HG03442 (cell line): ENCODE data around the gene REV3L.
"Not testable (repeated sequence)": the region's sequence is repeated elsewhere in the genome, so short reads cannot be mapped to it uniquely, and the experiment has no call there.

Experiments
- ATAC-seq: cut with Tn5 transposase; IDR thresholded peaks from one replicate; pipeline ENCODE4 v1.9.1; 2021; ENCODE audit warnings: mild to moderate bottlenecking, moderate library complexity; ENCODE audit not compliant: unreplicated experiment

Gene REV3L

GRCh38 chr6:111499269-111499793, 16.3 kb upstream of the REV3L start:
- no peak for ATAC-seq

- no peak for ATAC-seq
These were observed 12.1 kb upstream of the REV3L start for GRCh38 chr6:111494951-111495635.

GRCh38 chr6:111492499-111492898, 9.5 kb upstream of the REV3L start:
- ATAC-seq: no peak

GRCh38 chr6:111490067-111490466, 7.0 kb upstream of the REV3L start:
- ATAC-seq: no peak

GRCh38 chr6:111487661-111488060, 4.6 kb upstream of the REV3L start:
- ATAC-seq: peak; percentile 35

- ATAC-seq: no peak
These were observed 3.9 kb upstream of the REV3L start for GRCh38 chr6:111486921-111487320.

- ATAC-seq: no peak
These were observed 3.5 kb upstream of the REV3L start for GRCh38 chr6:111486475-111486874.

GRCh38 chr6:111485342-111485741, 2.3 kb upstream of the REV3L start:
- ATAC-seq: no peak

- no peak for ATAC-seq
These were observed 1.6 kb upstream of the REV3L start for GRCh38 chr6:111484633-111484930.

- peak; percentile 37 for ATAC-seq
These were observed 966 bp upstream of the REV3L start for GRCh38 chr6:111483736-111484632.

- peak; percentile 20 for ATAC-seq
These were observed 645 bp downstream of the REV3L start for GRCh38 chr6:111482188-111482958.

GRCh38 chr6:111481836-111482187, 1.2 kb downstream of the REV3L start:
- no peak for ATAC-seq

GRCh38 chr6:111480988-111481822, 1.8 kb downstream of the REV3L start:
- no peak for ATAC-seq

GRCh38 chr6:111478749-111479148, 4.3 kb downstream of the REV3L start:
- no peak for ATAC-seq

GRCh38 chr6:111478064-111478476, 4.9 kb downstream of the REV3L start:
- no peak for ATAC-seq

GRCh38 chr6:111477481-111477938, 5.5 kb downstream of the REV3L start:
- ATAC-seq: peak; percentile 37

- not testable (repeated sequence) for ATAC-seq
These were observed 7.0 kb downstream of the REV3L start for GRCh38 chr6:111476061-111476460.

GRCh38 chr6:111474771-111475170, 8.2 kb downstream of the REV3L start:
- no peak for ATAC-seq

- ATAC-seq: no peak
These were observed 8.9 kb downstream of the REV3L start for GRCh38 chr6:111474106-111474505.

- ATAC-seq: no peak
These were observed 10.0 kb downstream of the REV3L start for GRCh38 chr6:111472933-111473435.
